Gastroesophageal sphincter (tissue), 4 donors: Measurements from ENCODE around the gene SSUH2. TPM values are rescaled to one million over a fixed set of nuclear protein-coding genes. Genes with fewer than 3 reads are reported as not detected.

ENCODE experiments used
- ATAC-seq: fragments of 150-250 bp; one replicate; pipeline ENCODE4 v1.9.1; 2016; ENCODE audit warnings: mild to moderate bottlenecking, moderate library complexity
- H3K27ac ChIP-seq, 4 donors: fragments of 200-600 bp; sonication (generic) in 3 of 4; 1 replicate in 3 of 4; 2 replicates in 1 of 4; pipeline ENCODE4 v1.5.1; 2016 to 2019
- H3K27me3 ChIP-seq: fragments of 200-600 bp; sonication (generic); one replicate; pipeline ENCODE4 v1.5.1; 2019
- H3K36me3 ChIP-seq, 2 donors: fragments of 200-600 bp; sonication (generic); one replicate each; pipeline ENCODE4 v1.5.1; 2019; ENCODE audit warnings: control low read depth in 1 of 2
- H3K4me1 ChIP-seq, 3 donors: fragments of 200-600 bp; sonication (generic); 1 replicate in 2 of 3; 2 replicates in 1 of 3; pipeline ENCODE4 v1.5.1; 2016 to 2019; ENCODE audit warnings: control low read depth in 2 of 3
- H3K4me3 ChIP-seq, 2 donors: fragments of 200-600 bp; sonication (generic); one replicate each; pipeline ENCODE4 v1.5.1; 2019; ENCODE audit warnings: mild to moderate bottlenecking in 1 of 2, moderate library complexity in 1 of 2
- H3K9me3 ChIP-seq, 3 donors: fragments of 200-600 bp; sonication (generic); one replicate each; pipeline ENCODE4 v1.5.1; 2017 to 2019; ENCODE audit warnings: control low read depth in 2 of 3
- EP300 ChIP-seq: sonication (generic); formaldehyde crosslinking; IDR thresholded peaks from one replicate; pipeline ENCODE4 v1.6.1; 2017; ENCODE audit warnings: antibody characterized with exemption, mild to moderate bottlenecking
- POLR2A ChIP-seq, 2 donors: fragments of 450-650 bp; IDR thresholded peaks; one replicate each; pipeline ENCODE4 v1.6.1; 2017; ENCODE audit warnings: antibody characterized with exemption in 2 of 2, mild to moderate bottlenecking in 2 of 2, moderate library complexity in 1 of 2
- POLR2AphosphoS5 ChIP-seq: sonication (generic); formaldehyde crosslinking; IDR thresholded peaks from one replicate; pipeline ENCODE4 v1.6.1; 2017; ENCODE audit warnings: antibody characterized with exemption
- WGBS, 2 donors: methylation state at CpG; one replicate each; pipeline ENCODE4 v1.1.5; 2018; ENCODE audit warnings: low coverage in 1 of 2; 5-methylcytosine and 5-hydroxymethylcytosine counted together
- total RNA-seq, 4 donors: library from RNA; depleted of rRNA; stranded (reverse); fragments of >200 nt; gene quantifications; one replicate each; pipeline ENCODE4 v1.1.0, GENCODE V29; 2016
- TF ChIP-seq, protein P1 (sequence below), 4 experiments: fragments of 200-600 bp in 2 of 4; fragments of 450-650 bp in 2 of 4; sonication (generic) in 1 of 4; IDR thresholded peaks; one replicate each; pipeline ENCODE4 v1.5.1; 2017 to 2019; ENCODE audit warnings: antibody characterized with exemption in 4 of 4, mild to moderate bottlenecking in 2 of 4, moderate library complexity in 2 of 4

The SSUH2 gene
- total RNA-seq, 4 donors from 2014 or later: 0.27 to 3.8 TPM; not detected in 2

DNA sequence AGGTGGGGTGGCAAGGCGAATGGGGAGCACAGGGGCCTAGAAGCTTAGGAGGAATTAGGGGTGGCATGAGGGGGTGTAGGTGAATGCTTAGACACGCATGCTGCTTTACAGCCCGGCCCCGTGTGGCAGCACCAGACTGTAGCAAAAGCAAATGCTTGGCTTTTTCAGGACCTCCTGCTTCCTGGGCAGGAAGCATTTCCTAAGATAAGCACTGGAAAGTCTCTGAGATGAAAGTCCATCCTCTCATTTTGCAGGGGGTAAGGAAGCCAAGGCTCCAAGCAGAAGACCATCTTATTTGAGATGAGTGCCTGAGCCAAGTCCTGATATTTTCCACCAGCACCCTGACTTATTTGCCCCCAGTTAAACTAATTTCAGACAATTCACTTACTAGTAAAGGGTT, 12.9 kb downstream of the SSUH2 start:
- ATAC-seq: no peak
- WGBS, 2 donors: 65 to 89% methylated on average over 3 to 4 of the region's 4 CpGs
- Histone ChIP-seq H3K4me1 (no peaks in the 10 kb centered on the region), H3K9me3 (peaks cover 0 to 6% (median 0%) of the 10 kb centered on the region in 3 donors), H3K27ac (no peak overlapping the region), H3K4me3 (no peak overlapping the region), H3K27me3 (no peaks in the 10 kb centered on the region), H3K36me3 (no peaks in the 10 kb centered on the region)
- no peak for TF ChIP-seq POLR2AphosphoS5
- TF ChIP-seq, protein P1, sequence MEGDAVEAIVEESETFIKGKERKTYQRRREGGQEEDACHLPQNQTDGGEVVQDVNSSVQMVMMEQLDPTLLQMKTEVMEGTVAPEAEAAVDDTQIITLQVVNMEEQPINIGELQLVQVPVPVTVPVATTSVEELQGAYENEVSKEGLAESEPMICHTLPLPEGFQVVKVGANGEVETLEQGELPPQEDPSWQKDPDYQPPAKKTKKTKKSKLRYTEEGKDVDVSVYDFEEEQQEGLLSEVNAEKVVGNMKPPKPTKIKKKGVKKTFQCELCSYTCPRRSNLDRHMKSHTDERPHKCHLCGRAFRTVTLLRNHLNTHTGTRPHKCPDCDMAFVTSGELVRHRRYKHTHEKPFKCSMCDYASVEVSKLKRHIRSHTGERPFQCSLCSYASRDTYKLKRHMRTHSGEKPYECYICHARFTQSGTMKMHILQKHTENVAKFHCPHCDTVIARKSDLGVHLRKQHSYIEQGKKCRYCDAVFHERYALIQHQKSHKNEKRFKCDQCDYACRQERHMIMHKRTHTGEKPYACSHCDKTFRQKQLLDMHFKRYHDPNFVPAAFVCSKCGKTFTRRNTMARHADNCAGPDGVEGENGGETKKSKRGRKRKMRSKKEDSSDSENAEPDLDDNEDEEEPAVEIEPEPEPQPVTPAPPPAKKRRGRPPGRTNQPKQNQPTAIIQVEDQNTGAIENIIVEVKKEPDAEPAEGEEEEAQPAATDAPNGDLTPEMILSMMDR (IDR thresholded peaks at IDR 0.05): no peak
- TF ChIP-seq POLR2A (IDR thresholded peaks at IDR 0.05): no peak
- TF ChIP-seq EP300: no peak

DNA sequence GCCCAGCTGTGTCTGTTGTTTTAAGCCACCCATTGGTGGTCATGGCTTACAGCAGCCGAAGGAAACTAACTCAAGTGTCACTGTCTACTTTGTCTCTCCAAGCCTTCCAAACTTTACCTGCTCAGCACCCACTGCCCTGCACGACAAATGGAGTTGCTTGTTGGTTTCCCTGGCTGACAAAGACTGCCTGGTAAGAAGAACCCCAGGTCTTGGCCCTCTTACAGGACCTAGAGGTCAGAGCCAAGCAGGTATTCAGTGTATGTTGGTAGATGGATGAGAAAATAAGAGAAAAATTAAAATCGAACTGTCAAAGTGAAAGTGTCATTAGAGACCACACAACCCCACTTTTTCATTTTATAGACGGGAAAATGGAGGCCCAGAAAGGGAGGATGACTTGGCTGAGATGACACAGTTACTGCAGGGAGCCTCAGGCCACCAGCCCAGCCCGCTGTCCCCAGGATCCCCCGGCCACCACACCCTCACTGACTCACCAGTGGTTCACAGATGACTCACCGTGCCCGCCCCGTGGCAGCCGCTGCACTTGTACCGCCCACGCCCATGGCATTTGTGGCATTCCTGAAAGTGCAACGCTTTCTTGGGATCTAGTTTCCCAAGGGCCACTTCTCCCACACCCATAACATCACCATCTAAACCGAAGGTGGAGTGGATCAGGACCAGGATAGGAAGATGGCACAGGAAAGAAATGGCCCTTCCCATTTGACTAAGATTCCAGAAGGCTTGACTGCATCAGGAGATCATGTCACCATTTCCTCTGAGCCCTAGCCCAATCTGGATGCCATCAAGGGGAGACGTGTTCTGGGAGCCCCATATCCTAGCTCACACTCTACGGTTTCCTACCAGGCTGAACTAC, 15.2 kb downstream of the SSUH2 start:
- no peaks in the 10 kb centered on the region for H3K27me3 ChIP-seq
- no peaks in the 10 kb centered on the region for H3K36me3 ChIP-seq
- no peaks in the 10 kb centered on the region for H3K9me3 ChIP-seq
- no peak overlapping the region for H3K4me3 ChIP-seq
- no peak overlapping the region for H3K27ac ChIP-seq
- TF ChIP-seq, protein P1 (IDR thresholded peaks at IDR 0.05): no peak
- TF ChIP-seq POLR2AphosphoS5: peak; percentile 52
- 79 to 80% methylated on average over 1 to 10 of the region's 16 CpGs for WGBS, 2 donors
- H3K4me1 ChIP-seq: no peaks in the 10 kb centered on the region
- ATAC-seq: no peak

DNA sequence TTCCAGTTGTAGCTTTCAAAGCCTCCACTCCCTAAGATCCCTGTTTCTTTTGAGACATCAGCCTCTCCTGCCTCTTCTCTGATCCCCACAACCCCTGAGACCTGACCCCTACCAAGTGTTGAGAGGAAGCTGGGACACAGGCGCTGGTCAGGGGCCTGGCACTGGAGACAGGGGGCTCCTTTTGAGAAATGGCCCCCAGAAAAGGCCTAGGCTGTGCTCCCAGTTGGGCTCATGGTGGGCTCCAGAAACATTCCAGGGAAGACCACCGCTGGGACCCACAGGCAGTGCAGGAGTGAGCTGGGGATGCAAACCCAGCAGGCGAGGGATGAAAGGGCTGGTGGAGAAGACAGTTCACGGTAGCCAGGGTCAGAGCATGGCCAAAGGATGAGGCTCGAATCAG, 16.6 kb downstream of the SSUH2 start:
- H3K27ac ChIP-seq: no peak overlapping the region
- no peaks in the 10 kb centered on the region for H3K27me3 ChIP-seq
- ATAC-seq: no peak
- 100% methylated on average over 2 of the region's 5 CpGs for WGBS, 2 donors
- TF ChIP-seq, protein P1 (IDR thresholded peaks at IDR 0.05): no peak
- TF ChIP-seq POLR2AphosphoS5 (no peak), EP300 (no peak), POLR2A (IDR thresholded peaks at IDR 0.05) (no peak)
- H3K4me3 ChIP-seq: no peak overlapping the region
- H3K9me3 ChIP-seq: no peaks in the 10 kb centered on the region
- peaks cover 0 to 6% (median 5%) of the 10 kb centered on the region in 3 donors for H3K4me1 ChIP-seq
- H3K36me3 ChIP-seq: no peaks in the 10 kb centered on the region

DNA sequence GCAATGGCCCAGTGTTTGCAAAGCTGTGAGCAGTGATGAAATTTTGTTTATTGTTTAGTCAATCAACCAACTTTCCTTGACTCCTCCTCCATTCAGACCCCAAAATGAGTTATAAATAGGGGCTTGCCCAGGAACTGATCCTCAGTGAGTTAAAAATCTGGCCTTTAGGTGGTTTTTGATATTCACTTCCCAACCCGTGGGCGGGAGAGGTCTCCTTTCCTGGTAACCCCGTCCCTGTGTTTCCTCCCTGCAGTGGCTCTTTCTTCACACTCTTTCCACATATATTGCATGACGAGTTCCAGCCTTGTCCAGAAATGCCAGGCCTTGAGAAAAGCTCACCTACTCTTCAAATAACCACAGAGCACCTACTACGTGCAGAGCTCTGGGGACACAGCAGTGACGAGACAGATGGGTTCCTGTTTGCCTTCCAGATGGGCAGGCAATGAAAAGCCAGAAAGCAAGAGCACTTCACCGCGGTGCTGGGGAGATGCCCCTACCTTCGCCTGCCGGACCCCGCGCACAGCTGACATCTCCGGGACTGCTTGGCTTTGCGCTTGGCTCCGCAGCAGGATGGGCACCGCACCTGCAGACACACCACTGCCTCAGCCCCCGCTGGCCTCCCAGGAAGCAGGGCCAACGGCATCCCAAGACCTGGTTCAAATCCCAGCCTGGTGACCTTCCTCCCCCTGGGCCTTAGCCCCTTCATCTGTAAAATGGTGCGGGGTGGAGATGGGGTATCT, 17.2 kb downstream of the SSUH2 start:
- no peak for ATAC-seq
- Histone ChIP-seq H3K4me3 (no peak overlapping the region), H3K9me3 (no peaks in the 10 kb centered on the region), H3K27ac (no peak overlapping the region), H3K4me1 (peaks cover 0 to 12% (median 5%) of the 10 kb centered on the region in 3 donors), H3K27me3 (no peaks in the 10 kb centered on the region), H3K36me3 (no peaks in the 10 kb centered on the region)
- 72 to 79% methylated on average over 4 to 5 of the region's 19 CpGs for WGBS, 2 donors
- no peak for TF ChIP-seq POLR2A (IDR thresholded peaks at IDR 0.05)
- no peak for TF ChIP-seq POLR2AphosphoS5
- TF ChIP-seq, protein P1 (IDR thresholded peaks at IDR 0.05): no peak
